LNCAP (cell line): ENCODE results near the gene ALDH18A1.

ENCODE experiments used
- TF ChIP-seq, protein P1 (sequence below): fragments of 450-650 bp; IDR thresholded peaks from 2 replicates; pipeline ENCODE4 v1.5.1; 2017; ENCODE audit warnings: mild to moderate bottlenecking

Gene ALDH18A1

DNA sequence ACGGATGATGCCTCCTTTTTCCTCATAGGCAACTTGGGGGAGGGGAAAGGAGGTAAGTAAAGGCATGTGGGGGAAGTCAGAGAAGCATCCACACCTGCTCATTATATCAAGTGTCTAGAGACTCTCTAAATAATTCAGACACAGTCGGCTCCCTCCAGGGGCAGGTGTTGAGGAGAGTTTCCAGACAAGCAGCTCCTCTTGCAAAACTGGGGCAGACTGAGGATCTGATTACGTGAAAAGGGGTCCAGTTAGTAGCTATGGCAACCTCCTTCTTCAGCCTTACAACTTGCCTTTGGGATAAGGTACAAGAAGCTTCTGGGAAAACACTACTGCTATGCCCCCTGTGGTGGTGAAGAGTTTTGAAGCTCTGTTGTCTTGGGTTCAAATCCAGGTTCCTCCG is 56.4 kb downstream of the ALDH18A1 start:
- TF ChIP-seq, protein P1, sequence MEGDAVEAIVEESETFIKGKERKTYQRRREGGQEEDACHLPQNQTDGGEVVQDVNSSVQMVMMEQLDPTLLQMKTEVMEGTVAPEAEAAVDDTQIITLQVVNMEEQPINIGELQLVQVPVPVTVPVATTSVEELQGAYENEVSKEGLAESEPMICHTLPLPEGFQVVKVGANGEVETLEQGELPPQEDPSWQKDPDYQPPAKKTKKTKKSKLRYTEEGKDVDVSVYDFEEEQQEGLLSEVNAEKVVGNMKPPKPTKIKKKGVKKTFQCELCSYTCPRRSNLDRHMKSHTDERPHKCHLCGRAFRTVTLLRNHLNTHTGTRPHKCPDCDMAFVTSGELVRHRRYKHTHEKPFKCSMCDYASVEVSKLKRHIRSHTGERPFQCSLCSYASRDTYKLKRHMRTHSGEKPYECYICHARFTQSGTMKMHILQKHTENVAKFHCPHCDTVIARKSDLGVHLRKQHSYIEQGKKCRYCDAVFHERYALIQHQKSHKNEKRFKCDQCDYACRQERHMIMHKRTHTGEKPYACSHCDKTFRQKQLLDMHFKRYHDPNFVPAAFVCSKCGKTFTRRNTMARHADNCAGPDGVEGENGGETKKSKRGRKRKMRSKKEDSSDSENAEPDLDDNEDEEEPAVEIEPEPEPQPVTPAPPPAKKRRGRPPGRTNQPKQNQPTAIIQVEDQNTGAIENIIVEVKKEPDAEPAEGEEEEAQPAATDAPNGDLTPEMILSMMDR = no peak

DNA sequence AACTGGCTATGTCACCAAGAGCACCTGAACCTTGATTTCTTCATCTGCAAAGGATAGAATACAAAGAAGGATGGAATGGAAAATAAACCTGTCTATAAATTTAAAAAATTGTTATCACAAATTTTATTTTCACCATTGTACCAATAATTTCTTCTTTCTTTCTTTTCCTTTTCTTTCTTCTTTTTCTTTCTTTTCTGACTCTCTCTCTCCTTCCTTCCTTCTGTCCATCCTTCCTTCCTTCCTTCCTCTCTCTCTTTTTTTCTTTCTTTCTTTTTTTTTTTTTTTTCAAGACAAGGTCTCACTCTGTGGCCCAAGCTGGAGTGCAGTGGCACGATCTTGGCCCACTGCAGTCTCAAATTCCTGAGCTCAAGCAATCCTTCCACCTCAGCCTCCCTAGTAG is 58.7 kb downstream of the ALDH18A1 start:
- TF ChIP-seq, protein P1 = no peak

DNA sequence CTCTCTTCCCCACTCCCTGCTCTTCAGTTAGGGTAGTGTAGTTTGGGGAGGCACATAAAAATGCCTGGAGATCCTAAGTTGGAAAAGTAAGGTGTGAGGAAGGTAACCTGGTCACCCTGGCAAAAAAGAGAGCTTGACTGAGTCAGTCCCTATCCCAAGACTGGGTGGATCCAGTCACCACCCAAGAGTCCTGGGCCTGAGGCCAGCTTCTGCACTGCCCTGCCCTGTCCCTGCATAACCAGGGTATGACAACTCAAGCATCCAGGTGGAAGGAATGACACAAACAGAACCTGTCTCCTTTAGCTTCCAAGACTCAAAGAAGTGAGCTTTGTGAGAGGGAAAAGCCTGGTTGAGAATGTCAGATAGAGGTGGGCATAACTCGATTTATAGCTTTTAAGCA is 68.5 kb downstream of the ALDH18A1 start:
- TF ChIP-seq, protein P1 = no peak

DNA sequence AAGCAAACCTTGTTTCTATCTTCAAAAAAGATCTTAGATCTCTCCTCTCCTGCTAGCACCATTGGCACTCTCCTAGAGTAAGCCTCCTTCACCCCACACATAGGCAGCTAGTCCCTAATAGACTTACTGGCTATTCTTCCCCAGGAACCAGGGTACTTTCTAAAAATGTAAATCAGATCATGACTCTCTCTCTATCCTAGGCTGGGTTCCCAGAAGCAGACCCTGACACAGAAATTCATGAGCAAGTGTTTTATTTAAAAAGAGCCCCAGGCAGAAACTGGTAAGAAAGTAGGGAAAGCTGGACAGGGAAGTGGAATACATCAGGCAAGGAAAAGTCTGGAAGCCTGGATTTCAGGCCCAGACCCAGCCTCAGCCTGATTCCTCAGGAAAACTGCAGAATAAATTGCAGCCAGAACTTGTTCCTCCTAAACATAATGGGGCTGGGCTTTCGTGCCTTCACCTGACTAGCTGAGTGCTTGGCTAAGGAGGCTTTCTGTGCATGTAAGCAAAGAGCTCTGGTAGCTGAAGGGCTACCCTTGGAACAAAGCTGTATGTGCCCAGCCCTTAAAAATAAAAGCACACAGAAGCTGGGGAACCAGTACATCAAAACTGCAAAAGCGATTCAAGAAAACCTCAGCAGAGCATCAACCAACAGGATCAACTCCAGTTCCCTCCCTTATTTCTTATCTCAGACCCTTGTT is 76.5 kb downstream of the ALDH18A1 start:
- TF ChIP-seq, protein P1 = no peak

DNA sequence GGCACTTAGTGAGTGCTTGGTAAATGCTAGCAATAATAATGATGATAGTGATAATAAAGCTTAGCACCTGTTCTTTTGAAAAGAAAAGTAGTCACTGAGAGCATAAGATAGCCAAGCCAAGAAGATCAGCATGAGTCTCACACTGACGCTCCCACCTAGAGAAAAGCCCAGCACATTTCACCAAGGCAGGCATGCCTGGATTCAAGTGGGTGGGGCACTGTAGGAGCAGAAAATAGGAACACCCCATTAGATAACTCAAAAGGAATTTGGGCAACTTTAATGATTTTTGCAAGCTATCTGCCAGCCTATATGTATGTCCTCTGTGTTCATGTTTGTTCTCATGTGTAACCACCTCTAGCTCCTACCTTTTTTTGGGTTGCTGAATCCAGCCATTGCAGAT is 77.2 kb downstream of the ALDH18A1 start:
- TF ChIP-seq, protein P1 = no peak

DNA sequence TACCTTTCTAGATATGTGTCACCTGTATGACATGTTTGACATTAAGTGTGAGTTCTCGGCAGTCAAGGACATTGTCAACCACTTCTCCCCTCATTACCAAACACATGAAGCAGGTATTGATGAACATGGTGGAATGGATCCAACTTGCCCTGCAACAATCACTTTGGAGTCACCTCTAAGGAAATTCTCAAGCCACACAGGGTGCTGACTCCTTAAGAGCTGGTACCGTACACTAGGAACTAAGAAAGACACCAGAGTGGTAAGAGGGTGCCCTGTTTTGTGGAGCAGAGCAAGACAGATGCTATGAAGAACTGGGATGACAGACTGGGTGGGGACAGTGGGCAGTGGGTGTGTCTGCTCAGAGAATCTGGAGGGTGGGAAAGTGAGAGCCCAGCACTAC is 77.9 kb downstream of the ALDH18A1 start:
- TF ChIP-seq, protein P1 = no peak

DNA sequence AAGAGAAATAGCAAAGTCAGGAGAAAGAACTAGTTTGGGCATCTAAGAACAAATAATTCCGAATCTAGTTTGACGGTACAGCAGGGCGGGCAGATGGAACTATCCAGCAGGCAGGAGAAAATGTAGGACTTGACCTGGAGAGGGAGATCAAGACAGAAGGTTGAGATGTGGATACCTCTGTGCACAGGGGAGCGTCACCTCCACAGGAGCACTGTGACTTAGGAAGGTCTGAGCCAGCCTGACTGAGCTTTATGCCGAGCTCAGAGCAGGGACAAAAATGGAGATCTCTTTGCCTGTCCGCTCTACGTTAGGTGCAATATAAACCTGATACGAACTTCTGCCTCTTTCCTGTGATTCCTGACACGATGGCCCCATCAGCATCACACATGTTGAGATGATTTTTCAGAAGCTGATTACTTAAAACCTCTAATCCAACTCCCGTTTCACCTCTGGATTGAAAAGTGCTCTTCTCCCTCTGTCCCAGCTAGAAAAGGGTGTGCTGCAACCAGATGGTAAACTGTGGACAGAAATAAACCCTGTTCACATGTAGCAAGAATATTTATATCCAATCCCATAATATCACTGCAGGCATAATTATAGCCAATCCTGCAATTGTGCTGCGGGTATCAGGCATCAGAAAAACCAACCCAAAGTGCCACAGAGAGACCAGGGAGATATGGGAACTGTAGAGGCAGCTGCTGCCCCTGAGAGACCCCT is 81.7 kb downstream of the ALDH18A1 start:
- TF ChIP-seq, protein P1 = no peak
